Stimulated activated memory B cell treated with anti-CD40 and anti-IgM and Interleukin-4, amounts not matched to agents 10 μg/mL and 1 μg/mL and 100 μg/mL, for 72 hours (primary cell): ENCODE measurements around the gene AHCY.
"Not testable (repeated sequence)": the region's sequence is repeated elsewhere in the genome, so short reads cannot be mapped to it uniquely, and the experiment has no call there.

Experiments used
- ATAC-seq: fragments of 150-1000 bp; cut with Tn5 transposase; 2 replicates; pipeline ENCODE4 v1.10.0; 2021
- H3K27ac Mint-ChIP-seq: one replicate; pipeline ENCODE4 v1.8.0; 2022; ENCODE audit warnings: mild to moderate bottlenecking, mixed read lengths
- H3K27me3 Mint-ChIP-seq: one replicate; pipeline ENCODE4 v1.8.0; 2022; ENCODE audit warnings: mixed read lengths
- H3K36me3 Mint-ChIP-seq: one replicate; pipeline ENCODE4 v1.8.0; 2022; ENCODE audit warnings: mixed read lengths
- H3K4me1 Mint-ChIP-seq: one replicate; pipeline ENCODE4 v1.8.0; 2022; ENCODE audit warnings: mixed read lengths
- H3K4me3 Mint-ChIP-seq: one replicate; pipeline ENCODE4 v1.8.0; 2022; ENCODE audit warnings: mild to moderate bottlenecking, moderate library complexity, mixed read lengths
- H3K9me3 Mint-ChIP-seq: one replicate; pipeline ENCODE4 v1.8.0; 2022; ENCODE audit warnings: mixed read lengths

AHCY gene

GRCh38 chr20:34311118-34312023 is 8.2 kb upstream of the AHCY start:
- H3K4me1 Mint-ChIP-seq = peaks cover 17% of the 10 kb centered on the region
- no peaks in the 10 kb centered on the region for H3K9me3 Mint-ChIP-seq
- peaks cover 22% of the 10 kb centered on the region for H3K27me3 Mint-ChIP-seq
- peak overlapping the region; percentile 53 for H3K4me3 Mint-ChIP-seq
- no peak for ATAC-seq
- H3K27ac Mint-ChIP-seq = no peak overlapping the region
- no peaks in the 10 kb centered on the region for H3K36me3 Mint-ChIP-seq

GRCh38 chr20:34310481-34311117 is 7.4 kb upstream of the AHCY start:
- Mint-ChIP-seq H3K27me3 (peaks cover 22% of the 10 kb centered on the region), H3K36me3 (no peaks in the 10 kb centered on the region), H3K4me1 (peaks cover 17% of the 10 kb centered on the region), H3K9me3 (no peaks in the 10 kb centered on the region), H3K27ac (no peak overlapping the region), H3K4me3 (no peak overlapping the region)
- no peak for ATAC-seq

GRCh38 chr20:34309691-34310090 is 6.5 kb upstream of the AHCY start:
- no peaks in the 10 kb centered on the region for H3K9me3 Mint-ChIP-seq
- ATAC-seq = no peak
- H3K27me3 Mint-ChIP-seq = peaks cover 22% of the 10 kb centered on the region
- no peak overlapping the region for H3K27ac Mint-ChIP-seq
- H3K36me3 Mint-ChIP-seq = no peaks in the 10 kb centered on the region
- peaks cover 17% of the 10 kb centered on the region for H3K4me1 Mint-ChIP-seq
- H3K4me3 Mint-ChIP-seq = no peak overlapping the region

GRCh38 chr20:34305333-34306230 is 2.4 kb upstream of the AHCY start:
- Mint-ChIP-seq H3K36me3 (no peaks in the 10 kb centered on the region), H3K4me1 (peaks cover 15% of the 10 kb centered on the region), H3K27me3 (peaks cover 1% of the 10 kb centered on the region), H3K27ac (no peak overlapping the region), H3K4me3 (no peak overlapping the region), H3K9me3 (no peaks in the 10 kb centered on the region)
- no peak for ATAC-seq

- Mint-ChIP-seq H3K9me3 (no peaks in the 10 kb centered on the region), H3K27ac (peak overlapping the region; percentile 78), H3K36me3 (no peaks in the 10 kb centered on the region), H3K4me3 (peak overlapping the region; percentile 74), H3K27me3 (no peaks in the 10 kb centered on the region), H3K4me1 (peaks cover 15% of the 10 kb centered on the region)
- ATAC-seq = no peak
These were observed 838 bp downstream of the AHCY start for GRCh38 chr20:34302312-34302722.

GRCh38 chr20:34301587-34302311 is 1.4 kb downstream of the AHCY start:
- Mint-ChIP-seq H3K27me3 (no peaks in the 10 kb centered on the region), H3K27ac (peak overlapping the region; percentile 78), H3K36me3 (no peaks in the 10 kb centered on the region), H3K4me3 (peak overlapping the region; percentile 74), H3K4me1 (peaks cover 15% of the 10 kb centered on the region), H3K9me3 (no peaks in the 10 kb centered on the region)
- ATAC-seq = no peak

GRCh38 chr20:34300809-34301586 is 2.2 kb downstream of the AHCY start:
- H3K4me3 Mint-ChIP-seq = peak overlapping the region; percentile 74
- H3K27ac Mint-ChIP-seq = no peak overlapping the region
- peaks cover under 1% of the 10 kb centered on the region for H3K36me3 Mint-ChIP-seq
- no peak for ATAC-seq
- no peaks in the 10 kb centered on the region for H3K27me3 Mint-ChIP-seq
- H3K4me1 Mint-ChIP-seq = peaks cover 16% of the 10 kb centered on the region
- no peaks in the 10 kb centered on the region for H3K9me3 Mint-ChIP-seq

GRCh38 chr20:34300256-34300806 is 2.8 kb downstream of the AHCY start:
- no peak for ATAC-seq
- Mint-ChIP-seq H3K27me3 (no peaks in the 10 kb centered on the region), H3K4me3 (no peak overlapping the region), H3K4me1 (peaks cover 20% of the 10 kb centered on the region), H3K36me3 (peaks cover 7% of the 10 kb centered on the region), H3K27ac (no peak overlapping the region), H3K9me3 (no peaks in the 10 kb centered on the region)

- no peak for ATAC-seq
- Mint-ChIP-seq H3K27ac (no peak overlapping the region), H3K27me3 (no peaks in the 10 kb centered on the region), H3K9me3 (no peaks in the 10 kb centered on the region), H3K36me3 (peaks cover 10% of the 10 kb centered on the region), H3K4me1 (peaks cover 20% of the 10 kb centered on the region), H3K4me3 (no peak overlapping the region)
These were observed 3.4 kb downstream of the AHCY start for GRCh38 chr20:34299556-34300255.

GRCh38 chr20:34298294-34298784 is 4.8 kb downstream of the AHCY start:
- H3K4me3 Mint-ChIP-seq, H3K27ac Mint-ChIP-seq, H3K9me3 Mint-ChIP-seq, ATAC-seq, H3K27me3 Mint-ChIP-seq: not testable (repeated sequence)
- H3K4me1 Mint-ChIP-seq = peaks cover 20% of the 10 kb centered on the region
- H3K36me3 Mint-ChIP-seq = peaks cover 24% of the 10 kb centered on the region

- no peak overlapping the region for H3K4me3 Mint-ChIP-seq
- no peak for ATAC-seq
- peaks cover 8% of the 10 kb centered on the region for H3K4me1 Mint-ChIP-seq
- no peak overlapping the region for H3K27ac Mint-ChIP-seq
- H3K27me3 Mint-ChIP-seq = no peaks in the 10 kb centered on the region
- peaks cover 43% of the 10 kb centered on the region for H3K36me3 Mint-ChIP-seq
- no peaks in the 10 kb centered on the region for H3K9me3 Mint-ChIP-seq
These were observed 6.7 kb downstream of the AHCY start for GRCh38 chr20:34296468-34296867.

GRCh38 chr20:34295284-34295683 is 7.9 kb downstream of the AHCY start:
- Mint-ChIP-seq H3K36me3 (peaks cover 55% of the 10 kb centered on the region), H3K9me3 (no peaks in the 10 kb centered on the region), H3K27ac (no peak overlapping the region), H3K4me3 (no peak overlapping the region), H3K4me1 (peaks cover 5% of the 10 kb centered on the region), H3K27me3 (no peaks in the 10 kb centered on the region)
- no peak for ATAC-seq

- peaks cover 62% of the 10 kb centered on the region for H3K36me3 Mint-ChIP-seq
- H3K9me3 Mint-ChIP-seq = no peaks in the 10 kb centered on the region
- H3K27me3 Mint-ChIP-seq = no peaks in the 10 kb centered on the region
- no peak for ATAC-seq
- peaks cover 5% of the 10 kb centered on the region for H3K4me1 Mint-ChIP-seq
- no peak overlapping the region for H3K27ac Mint-ChIP-seq
- H3K4me3 Mint-ChIP-seq = no peak overlapping the region
These were observed 8.6 kb downstream of the AHCY start for GRCh38 chr20:34294563-34294962.
